GM10266 (cell line): ENCODE results near the gene FAM98B.

Source experiments
- DNase-seq: peaks from one replicate; pipeline ENCODE4 v3.0.0; 2012; ENCODE audit errors: extremely low spot score
- CTCF ChIP-seq: IDR thresholded peaks from 2 replicates; pipeline ENCODE4 v1.5.1; 2012; ENCODE audit warnings: mild to moderate bottlenecking, low read depth; ENCODE audit not compliant: control insufficient read depth, insufficient read depth; ENCODE audit errors: missing control alignments

FAM98B gene

GRCh38 chr15:38526158-38526557, 72.2 kb downstream of the FAM98B start:
- no peak for TF ChIP-seq CTCF
- DNase-seq, result no peak

- TF ChIP-seq CTCF, result no peak
- no peak for DNase-seq
Observed at GRCh38 chr15:38528294-38528693, 74.4 kb downstream of the FAM98B start.

- no peak for TF ChIP-seq CTCF
- DNase-seq, result no peak
Observed at GRCh38 chr15:38530113-38530512, 76.2 kb downstream of the FAM98B start.

- no peak for TF ChIP-seq CTCF
- no peak for DNase-seq
Observed at GRCh38 chr15:38531509-38531908, 77.6 kb downstream of the FAM98B start.

- no peak for TF ChIP-seq CTCF
- no peak for DNase-seq
Observed at GRCh38 chr15:38532728-38533127, 78.8 kb downstream of the FAM98B start.

- DNase-seq, result no peak
- TF ChIP-seq CTCF, result no peak
Observed at GRCh38 chr15:38533416-38533915, 79.5 kb downstream of the FAM98B start.

- no peak for TF ChIP-seq CTCF
- no peak for DNase-seq
Observed at GRCh38 chr15:38533926-38534325, 80.0 kb downstream of the FAM98B start.

- no peak for TF ChIP-seq CTCF
- DNase-seq, result no peak
Observed at GRCh38 chr15:38534691-38535090, 80.8 kb downstream of the FAM98B start.
